GM13976 (cell line): Measurements from ENCODE around the gene DPYSL4.

Experiments
- DNase-seq: peaks from one replicate; pipeline ENCODE4 v3.0.0; 2012; ENCODE audit warnings: low spot score
- in situ Hi-C: fragments of 300-500 bp; cut with MboI; formaldehyde crosslinking; loops from one replicate; pipeline ENCODE4 v1.12.0; 2022; ENCODE audit warnings: low sequenced_read_pairs, mixed read lengths, inconsistent platforms; ENCODE audit not compliant: unreplicated experiment
- TF ChIP-seq, protein P1 (sequence below): IDR thresholded peaks from 2 replicates; pipeline ENCODE4 v1.5.1; 2012; ENCODE audit warnings: borderline replicate concordance, mild to moderate bottlenecking; ENCODE audit not compliant: insufficient read depth; ENCODE audit errors: extremely low read depth, missing control alignments, control extremely low read depth

Gene DPYSL4

GRCh38 chr10:132223156-132223590 lies 36.4 kb downstream of the DPYSL4 start:
- TF ChIP-seq, protein P1, sequence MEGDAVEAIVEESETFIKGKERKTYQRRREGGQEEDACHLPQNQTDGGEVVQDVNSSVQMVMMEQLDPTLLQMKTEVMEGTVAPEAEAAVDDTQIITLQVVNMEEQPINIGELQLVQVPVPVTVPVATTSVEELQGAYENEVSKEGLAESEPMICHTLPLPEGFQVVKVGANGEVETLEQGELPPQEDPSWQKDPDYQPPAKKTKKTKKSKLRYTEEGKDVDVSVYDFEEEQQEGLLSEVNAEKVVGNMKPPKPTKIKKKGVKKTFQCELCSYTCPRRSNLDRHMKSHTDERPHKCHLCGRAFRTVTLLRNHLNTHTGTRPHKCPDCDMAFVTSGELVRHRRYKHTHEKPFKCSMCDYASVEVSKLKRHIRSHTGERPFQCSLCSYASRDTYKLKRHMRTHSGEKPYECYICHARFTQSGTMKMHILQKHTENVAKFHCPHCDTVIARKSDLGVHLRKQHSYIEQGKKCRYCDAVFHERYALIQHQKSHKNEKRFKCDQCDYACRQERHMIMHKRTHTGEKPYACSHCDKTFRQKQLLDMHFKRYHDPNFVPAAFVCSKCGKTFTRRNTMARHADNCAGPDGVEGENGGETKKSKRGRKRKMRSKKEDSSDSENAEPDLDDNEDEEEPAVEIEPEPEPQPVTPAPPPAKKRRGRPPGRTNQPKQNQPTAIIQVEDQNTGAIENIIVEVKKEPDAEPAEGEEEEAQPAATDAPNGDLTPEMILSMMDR: peak; percentile 80
- DNase-seq: peak; percentile 90
- in situ Hi-C loops: loop anchor here (10.0 to 25.0 kb wide), 3 partner anchors 122 to 414 kb away; no protein-coding TSS in a partner anchor

GRCh38 chr10:132223611-132224342 lies 37.0 kb downstream of the DPYSL4 start:
- in situ Hi-C loops: loop anchor here (10.0 to 25.0 kb wide), 3 partner anchors 121 to 414 kb away; no protein-coding TSS in a partner anchor
- DNase-seq: no peak
- TF ChIP-seq, protein P1: no peak

DNA sequence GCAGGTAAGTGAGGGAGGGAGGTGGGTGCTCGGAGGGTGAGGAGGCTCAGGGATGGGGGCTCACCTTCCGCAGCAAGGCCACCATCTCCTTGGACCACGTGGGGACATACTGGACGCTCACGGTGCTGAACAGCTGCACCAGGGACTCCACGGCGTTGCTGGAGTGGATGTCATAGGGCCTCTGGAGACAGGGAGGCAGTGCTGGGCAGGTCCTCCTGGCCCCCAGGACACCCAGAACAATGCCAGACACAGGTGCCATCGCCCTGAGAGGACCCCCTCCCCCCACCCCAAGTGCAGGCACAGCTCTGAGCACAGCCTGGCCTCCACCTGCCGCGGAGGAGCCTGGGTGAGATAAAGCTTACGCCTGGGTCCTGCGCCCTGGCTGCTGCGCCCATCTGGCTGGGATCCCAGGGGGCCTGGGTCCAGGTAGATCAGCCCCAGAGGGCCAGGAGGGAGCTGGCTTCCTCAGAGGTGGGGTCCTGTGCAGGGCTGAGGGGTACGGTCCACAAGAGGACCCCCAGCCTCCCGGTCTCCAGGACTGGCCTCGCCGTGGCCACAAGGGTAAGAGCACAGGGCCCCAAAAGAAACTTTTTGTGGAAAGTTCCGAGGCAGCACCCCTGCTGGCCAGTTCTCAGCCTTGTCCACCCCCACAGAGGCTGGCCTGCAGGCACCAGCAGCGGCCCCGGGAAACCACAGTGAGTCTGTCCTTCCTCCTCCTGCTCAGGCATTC lies 37.8 kb downstream of the DPYSL4 start:
- TF ChIP-seq, protein P1: no peak
- no peak for DNase-seq
- in situ Hi-C loops: loop anchor here (10.0 to 25.0 kb wide), 3 partner anchors 120 to 413 kb away; no protein-coding TSS in a partner anchor

GRCh38 chr10:132225073-132225848 lies 38.5 kb downstream of the DPYSL4 start:
- no peak for DNase-seq
- TF ChIP-seq, protein P1: no peak
- in situ Hi-C loops: loop anchor here (10.0 kb wide), 2 partner anchors 120 to 230 kb away; no protein-coding TSS in a partner anchor

DNA sequence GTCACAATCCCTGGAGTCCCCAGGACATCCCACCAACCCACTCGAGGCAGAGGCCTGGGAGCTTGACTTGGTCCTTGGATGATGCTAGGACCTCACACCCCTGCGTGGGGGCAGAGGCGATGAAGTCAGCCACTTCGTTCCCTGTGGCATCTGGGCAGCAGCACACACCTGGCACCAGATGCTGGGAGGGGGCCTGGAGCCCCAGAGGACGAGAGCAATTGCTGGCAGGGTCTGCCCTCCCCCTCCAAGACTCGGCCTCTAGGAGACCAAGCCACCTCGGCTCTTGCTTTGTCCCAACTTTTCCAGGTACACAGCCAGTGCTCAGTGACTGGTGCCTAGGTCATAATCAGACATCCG lies 39.1 kb downstream of the DPYSL4 start:
- TF ChIP-seq, protein P1: no peak
- no peak for DNase-seq
- in situ Hi-C loops: loop anchor here (10.0 kb wide), 2 partner anchors 119 to 229 kb away; no protein-coding TSS in a partner anchor
